Loucy (cell line): ENCODE data around the gene IGFLR1.

ENCODE experiments used
- H2AFZ ChIP-seq: fragments of 200-600 bp; sonication (generic); 2 replicates; pipeline ENCODE4 v1.6.0; 2016; ENCODE audit warnings: antibody characterized with exemption, mild to moderate bottlenecking, low read length, moderate library complexity
- H3F3A ChIP-seq: fragments of 200-600 bp; 2 replicates; pipeline ENCODE4 v1.6.0; 2016; ENCODE audit warnings: antibody characterized with exemption, low read depth, mild to moderate bottlenecking
- H3K27me3 ChIP-seq: fragments of 200-600 bp; sonication (generic); 2 replicates; pipeline ENCODE4 v1.6.1; 2014; ENCODE audit warnings: low read length, mild to moderate bottlenecking; ENCODE audit not compliant: insufficient read depth, poor library complexity, severe bottlenecking
- H3K36me3 ChIP-seq: fragments of 200-600 bp; sonication (generic); 2 replicates; pipeline ENCODE4 v1.6.1; 2016; ENCODE audit warnings: low read length; ENCODE audit not compliant: insufficient read depth
- H3K4me1 ChIP-seq: fragments of 200-600 bp; sonication (generic); 2 replicates; pipeline ENCODE4 v1.5.1; 2014; ENCODE audit warnings: low read length, mild to moderate bottlenecking; ENCODE audit not compliant: insufficient read depth, poor library complexity, severe bottlenecking
- H3K4me2 ChIP-seq: fragments of 200-600 bp; sonication (generic); 2 replicates; pipeline ENCODE4 v1.6.0; 2014; ENCODE audit warnings: antibody characterized with exemption, low read length, low read depth, mild to moderate bottlenecking; ENCODE audit not compliant: poor library complexity, severe bottlenecking
- H3K4me3 ChIP-seq: fragments of 200-600 bp; sonication (generic); 2 replicates; pipeline ENCODE4 v1.5.1; 2014; ENCODE audit warnings: low read length, mild to moderate bottlenecking, mixed read lengths; ENCODE audit not compliant: poor library complexity, severe bottlenecking
- H3K79me2 ChIP-seq: fragments of 200-600 bp; sonication (generic); 2 replicates; pipeline ENCODE4 v1.6.1; 2014; ENCODE audit warnings: low read length; ENCODE audit not compliant: insufficient read depth
- H3K9ac ChIP-seq: fragments of 200-600 bp; sonication (generic); 2 replicates; pipeline ENCODE4 v1.6.0; 2014; ENCODE audit warnings: mild to moderate bottlenecking, low read depth, low read length, moderate library complexity; ENCODE audit not compliant: poor library complexity, severe bottlenecking
- H3K9me2 ChIP-seq: fragments of 200-600 bp; sonication (generic); replicated peaks from 2 replicates; pipeline ENCODE4 v1.6.1; 2016; ENCODE audit warnings: low read depth, low read length, mixed read lengths
- H3K9me3 ChIP-seq: fragments of 200-600 bp; sonication (generic); 2 replicates; pipeline ENCODE4 v1.6.1; 2014; ENCODE audit warnings: mild to moderate bottlenecking, antibody characterized with exemption, low read length, low read depth; ENCODE audit not compliant: insufficient read depth
- H4K20me1 ChIP-seq: fragments of 200-600 bp; sonication (generic); 2 replicates; pipeline ENCODE4 v1.6.0; 2014; ENCODE audit warnings: antibody characterized with exemption, low read length, mild to moderate bottlenecking; ENCODE audit not compliant: insufficient read depth, poor library complexity, severe bottlenecking
- CTCF ChIP-seq: fragments of 200-600 bp; sonication (generic); conservative IDR thresholded peaks from 2 replicates; pipeline ENCODE4 v1.5.1; 2014; ENCODE audit warnings: mild to moderate bottlenecking, antibody characterized with exemption, low read length
- EZH2phosphoT487 ChIP-seq: fragments of 200-600 bp; IDR thresholded peaks from 2 replicates; pipeline ENCODE4 v1.6.1; 2018; ENCODE audit warnings: antibody characterized with exemption, mild to moderate bottlenecking, moderate library complexity, borderline replicate concordance

The IGFLR1 gene

DNA sequence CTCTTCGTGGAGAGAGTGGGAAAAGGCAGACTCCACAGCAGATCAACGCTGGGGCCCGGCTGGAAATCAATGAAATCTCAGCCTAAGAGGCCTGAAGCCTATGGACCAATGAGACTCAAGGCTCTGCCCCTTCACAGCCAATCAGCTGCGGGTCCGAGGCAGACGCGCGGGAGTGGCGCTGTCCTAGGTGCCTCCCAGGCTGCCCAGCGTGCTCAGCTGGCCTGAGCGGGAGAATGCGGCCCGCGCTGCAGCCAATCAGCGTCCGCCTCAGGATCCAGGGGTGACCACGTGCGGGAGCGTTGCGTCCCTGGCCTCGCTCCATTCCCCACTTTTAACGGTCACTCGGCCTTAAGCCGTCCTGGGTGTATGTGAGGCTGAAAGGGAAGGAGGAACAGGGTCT, 38.0 kb downstream of the IGFLR1 start, which contains the start of gene ZBTB32:
Gene ZBTB32, plus strand, starts transcription at position 341 of the 400 bp plus-strand sequence. CDS start 10,069 bp downstream, outside the sequence.
- Histone ChIP-seq H3K4me2 (no peak within 1 kb of the TSS), H2AFZ (no peak within 1 kb of the TSS), H3K4me3 (no peak within 1 kb of the TSS), H3K9me2 (no peaks in the 10 kb centered on the region), H4K20me1 (no peaks in the 10 kb centered on the region), H3K36me3 (no peaks in the 10 kb centered on the region), H3K9me3 (no peaks in the 10 kb centered on the region), H3K9ac (no peak within 1 kb of the TSS), H3K4me1 (peaks cover 6% of the 10 kb centered on the region), H3K27me3 (no peaks in the 10 kb centered on the region), H3K79me2 (no peaks in the 10 kb centered on the region), H3F3A (no peaks in the 10 kb centered on the region)
- no peak for TF ChIP-seq CTCF
- TF ChIP-seq EZH2phosphoT487 = no peak

DNA sequence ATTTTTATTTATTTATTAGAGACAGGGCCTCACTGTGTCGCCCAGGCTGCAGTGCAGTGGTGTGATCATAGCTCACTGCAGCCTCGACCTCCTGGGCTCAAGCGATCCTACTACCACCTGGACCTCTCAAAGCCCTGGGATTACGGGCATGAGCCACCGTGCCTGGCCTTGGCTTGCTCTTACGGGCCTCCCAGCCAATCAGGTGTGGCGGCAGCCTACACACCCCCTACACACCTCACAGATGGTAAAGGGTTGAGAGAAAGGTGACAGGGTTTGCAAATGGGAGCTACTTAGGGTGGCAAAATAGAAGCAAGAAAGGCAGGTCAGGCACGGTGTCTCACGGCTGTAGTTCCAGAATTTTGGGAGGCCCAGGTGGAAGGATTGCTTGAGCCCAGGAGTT, 38.9 kb downstream of the IGFLR1 start:
- no peaks in the 10 kb centered on the region for H3F3A ChIP-seq
- H3K9ac ChIP-seq = no peak overlapping the region
- no peak overlapping the region for H3K4me3 ChIP-seq
- no peak overlapping the region for H2AFZ ChIP-seq
- H3K79me2 ChIP-seq = no peaks in the 10 kb centered on the region
- no peaks in the 10 kb centered on the region for H3K36me3 ChIP-seq
- no peaks in the 10 kb centered on the region for H3K9me2 ChIP-seq
- peaks cover 6% of the 10 kb centered on the region for H3K4me1 ChIP-seq
- H3K27me3 ChIP-seq = no peaks in the 10 kb centered on the region
- H3K9me3 ChIP-seq = no peaks in the 10 kb centered on the region
- no peaks in the 10 kb centered on the region for H4K20me1 ChIP-seq
- peak overlapping the region; percentile 80 for H3K4me2 ChIP-seq
- no peak for TF ChIP-seq EZH2phosphoT487
- TF ChIP-seq CTCF = no peak

DNA sequence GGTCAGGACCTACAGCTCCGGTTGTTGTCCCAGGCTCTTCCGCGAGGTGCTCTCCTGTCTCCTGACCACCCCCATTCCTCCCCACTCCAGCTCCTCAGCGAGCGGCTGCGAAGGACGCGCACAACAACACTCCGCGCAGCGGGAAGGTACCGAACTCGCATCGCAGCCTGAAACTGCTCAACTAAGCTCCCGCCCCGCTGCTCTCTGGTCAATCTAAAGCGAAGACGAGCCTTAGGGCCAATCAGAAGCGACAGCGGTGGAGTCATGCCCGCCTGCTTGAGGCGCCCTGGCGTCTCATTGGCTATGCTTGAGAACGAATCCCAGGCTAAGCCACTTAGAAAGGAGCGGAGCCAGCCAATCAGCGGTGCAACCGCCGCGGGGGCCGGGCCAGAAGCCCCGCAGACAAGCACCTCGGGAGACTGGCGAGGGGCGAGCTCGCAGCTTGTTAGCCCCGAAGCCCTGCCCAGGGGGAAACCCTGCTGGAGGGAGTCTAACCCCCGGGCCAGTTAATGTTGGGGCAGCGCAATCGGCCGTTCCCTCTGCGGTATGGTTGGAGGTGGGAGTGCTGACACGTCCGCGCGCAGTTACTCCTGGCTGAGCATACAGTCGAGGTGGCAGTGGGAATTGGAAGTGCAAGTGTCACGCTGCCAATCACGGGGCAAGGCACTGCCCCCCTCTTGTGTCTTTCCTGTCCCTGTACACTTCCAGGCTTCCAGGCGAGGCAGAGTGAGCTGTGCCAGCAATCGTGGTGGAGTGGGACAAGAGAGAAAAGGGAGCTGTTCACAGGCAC, 39.8 kb downstream of the IGFLR1 start:
- H3K9me2 ChIP-seq = no peaks in the 10 kb centered on the region
- H3K9ac ChIP-seq = peak overlapping the region; percentile 51
- no peaks in the 10 kb centered on the region for H3K9me3 ChIP-seq
- peaks cover 6% of the 10 kb centered on the region for H3K4me1 ChIP-seq
- H3K4me3 ChIP-seq = peak overlapping the region; percentile 77
- peak overlapping the region; percentile 94 for H2AFZ ChIP-seq
- H4K20me1 ChIP-seq = no peaks in the 10 kb centered on the region
- no peaks in the 10 kb centered on the region for H3K36me3 ChIP-seq
- H3K79me2 ChIP-seq = no peaks in the 10 kb centered on the region
- no peak for TF ChIP-seq EZH2phosphoT487
- no peak for TF ChIP-seq CTCF
- H3K27me3 ChIP-seq = no peaks in the 10 kb centered on the region
- H3F3A ChIP-seq = no peaks in the 10 kb centered on the region
- H3K4me2 ChIP-seq = peak overlapping the region; percentile 80
